ENCODE measurements around the gene MAMLD1.

MAMLD1 gene

DNA sequence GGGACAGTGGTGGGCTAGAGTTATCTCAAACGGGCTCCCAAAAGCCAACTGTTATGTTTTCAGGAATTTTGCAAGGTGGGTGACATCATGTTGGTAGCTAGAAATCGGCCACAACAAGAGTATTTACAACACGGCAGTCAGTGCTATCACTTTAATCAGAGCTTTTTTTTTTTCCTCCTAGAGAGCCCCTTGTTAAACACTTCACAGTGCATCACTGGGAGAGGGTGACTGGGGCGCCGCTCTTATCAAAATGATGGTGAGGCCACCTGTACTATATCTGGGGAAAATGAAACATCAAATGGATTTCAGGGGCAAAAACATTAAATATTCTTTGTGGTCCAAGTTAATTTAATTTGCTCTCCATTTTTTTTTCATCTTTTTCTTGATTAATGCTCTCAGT lies 44.9 kb downstream of the MAMLD1 start:
- DNase-seq (ENCODE audit: low spot score): no peak

- DNase-seq (ENCODE audit: low spot score): no peak
Measured at GRCh38 chrX:150408561-150408960, 45.4 kb downstream of the MAMLD1 start.

DNA sequence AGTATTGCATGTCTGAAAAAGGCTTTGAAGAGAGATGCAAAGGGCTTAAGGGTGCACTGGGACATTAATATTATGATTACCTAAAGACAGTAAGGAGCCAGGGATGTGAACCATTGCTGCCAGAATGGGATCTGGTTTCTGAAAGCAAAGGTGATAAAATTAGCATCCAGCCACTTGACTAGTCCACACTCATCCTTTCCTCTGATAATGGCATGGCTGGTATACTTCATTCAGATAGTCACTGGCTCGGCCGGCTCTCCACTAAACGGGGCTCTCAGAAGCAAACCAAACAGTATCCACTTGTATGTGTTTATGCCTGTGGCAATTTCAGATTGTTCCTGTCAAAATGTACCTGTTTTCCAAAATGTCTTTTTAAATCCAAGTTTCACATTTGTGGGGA lies 46.4 kb downstream of the MAMLD1 start:
- no peak for DNase-seq (ENCODE audit: low spot score)

GRCh38 chrX:150409964-150410363 lies 46.8 kb downstream of the MAMLD1 start:
- DNase-seq (ENCODE audit: low spot score): no peak

- DNase-seq (ENCODE audit: low spot score): peak; percentile 29
Measured at GRCh38 chrX:150410513-150410912, 47.4 kb downstream of the MAMLD1 start.

DNA sequence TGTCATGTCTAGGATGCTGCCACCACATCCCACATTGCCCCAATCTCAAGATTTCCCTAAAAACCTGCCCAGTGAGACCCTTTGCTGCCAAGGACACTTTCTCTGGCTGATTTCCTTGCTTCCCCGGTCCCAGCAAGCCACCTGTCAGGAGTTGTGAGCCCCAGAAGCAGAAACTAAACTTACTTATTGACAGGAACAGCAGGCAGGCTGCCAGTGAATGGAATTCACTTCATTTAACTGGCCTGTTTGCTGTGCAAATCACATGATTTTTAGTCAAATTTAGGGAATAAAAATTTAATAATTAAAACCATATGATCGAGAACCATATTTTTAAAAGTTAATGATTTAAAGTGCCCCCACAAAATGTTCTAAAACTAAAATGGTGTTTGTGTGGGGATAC lies 48.5 kb downstream of the MAMLD1 start:
- DNase-seq (ENCODE audit: low spot score): no peak

DNA sequence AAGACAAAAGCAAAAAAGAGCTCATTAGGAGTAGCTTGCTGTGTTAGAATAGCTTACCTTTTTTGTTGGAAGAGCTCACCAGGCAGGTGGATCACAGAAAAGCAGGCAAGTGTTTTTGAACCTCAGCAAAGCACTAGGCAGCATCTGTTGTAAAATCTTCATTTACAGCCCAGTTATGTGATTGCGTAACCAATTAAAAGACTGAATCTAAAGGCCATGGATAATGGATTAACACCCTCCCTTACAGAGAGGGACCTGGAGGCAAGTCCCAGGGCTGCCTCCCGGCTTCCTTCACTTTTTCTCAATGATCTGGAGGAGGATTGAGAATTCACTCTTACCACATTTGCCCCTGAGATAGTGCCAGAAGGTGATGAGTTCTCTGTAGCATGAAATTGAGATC lies 51.1 kb downstream of the MAMLD1 start:
- DNase-seq (ENCODE audit: low spot score): no peak

DNA sequence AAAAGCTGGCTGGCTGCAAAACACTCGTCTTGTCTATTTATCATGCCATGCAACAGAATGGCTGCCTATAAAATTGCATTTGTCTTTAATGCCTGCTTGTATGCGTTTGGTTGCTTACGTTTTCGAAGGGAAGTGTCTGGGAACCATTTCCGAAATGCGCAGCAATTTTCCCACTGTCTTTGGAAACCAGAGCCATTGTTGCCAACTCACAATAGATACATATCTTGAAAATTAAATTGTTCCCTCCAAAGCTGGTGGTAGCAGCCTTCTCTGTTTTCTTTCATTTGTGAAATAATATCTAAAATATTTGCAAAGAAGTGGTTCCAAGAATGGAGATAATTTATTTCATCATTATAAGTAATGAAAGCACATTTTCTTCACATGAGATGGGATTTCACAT lies 53.4 kb downstream of the MAMLD1 start:
- DNase-seq (ENCODE audit: low spot score): no peak

DNA sequence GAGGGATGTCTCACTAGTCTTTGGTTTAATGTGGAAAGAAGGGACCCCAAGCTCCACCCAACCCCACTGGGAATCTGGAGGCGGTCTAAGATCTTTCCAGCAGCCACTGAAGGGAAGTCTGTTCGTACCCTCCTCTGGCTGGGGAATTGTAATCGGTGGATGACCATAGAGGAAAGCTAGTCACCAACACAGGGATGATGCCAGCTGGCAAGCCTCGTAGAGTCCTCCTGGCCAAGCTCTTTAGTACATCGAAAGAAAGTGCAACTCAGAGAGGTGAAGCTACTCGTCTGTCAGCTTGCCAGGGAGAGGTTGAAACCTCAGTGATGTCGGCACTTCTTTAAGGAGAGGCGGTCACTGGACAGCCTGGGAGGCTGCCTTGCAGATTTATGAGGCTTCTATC lies 58.7 kb downstream of the MAMLD1 start:
- no peak for DNase-seq (ENCODE audit: low spot score)

DNA sequence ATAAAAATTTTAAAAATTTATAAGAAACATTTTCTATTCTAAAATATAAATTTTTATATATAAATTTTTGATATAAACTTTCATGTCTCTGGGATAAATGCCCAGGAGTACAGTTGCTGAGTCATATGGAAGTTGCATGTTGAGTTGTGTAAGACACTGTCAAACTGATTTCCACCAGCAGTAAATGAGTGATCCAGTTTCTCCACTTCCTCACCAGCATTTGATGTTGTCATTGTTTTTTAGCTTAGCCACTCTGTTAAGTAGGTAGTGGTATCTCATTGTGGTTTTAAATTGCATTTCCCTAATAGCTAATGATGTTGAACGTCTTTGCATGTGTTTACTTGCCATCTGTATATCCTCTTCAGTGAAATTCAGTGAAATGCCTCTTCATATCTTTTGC lies 66.5 kb downstream of the MAMLD1 start:
- DNase-seq (ENCODE audit: low spot score): no peak

DNA sequence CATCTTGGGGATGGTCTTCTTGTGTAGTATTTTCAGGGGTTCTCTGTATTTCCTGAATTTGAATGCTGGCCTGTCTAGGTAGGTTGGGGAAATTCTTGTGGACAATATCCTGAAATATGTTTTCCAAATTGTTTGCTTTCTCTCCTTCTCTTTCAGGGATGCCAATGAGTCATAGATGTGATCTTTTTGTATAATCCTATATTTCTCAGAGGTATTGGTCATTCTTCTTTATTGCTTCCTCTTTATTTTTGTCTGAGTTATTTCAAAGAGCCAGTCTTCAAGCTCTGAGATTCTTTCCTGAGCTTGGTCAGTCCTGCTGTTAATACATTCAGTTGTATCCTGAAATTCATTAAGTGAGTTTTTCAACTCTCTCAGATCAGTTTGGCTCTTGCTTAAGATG lies 73.1 kb downstream of the MAMLD1 start:
- no peak for DNase-seq (ENCODE audit: low spot score)

GRCh38 chrX:150438165-150438564 lies 75.0 kb downstream of the MAMLD1 start:
- DNase-seq (ENCODE audit: low spot score): no peak

- no peak for DNase-seq (ENCODE audit: low spot score)
Measured at GRCh38 chrX:150446151-150446550, 83.0 kb downstream of the MAMLD1 start.

DNA sequence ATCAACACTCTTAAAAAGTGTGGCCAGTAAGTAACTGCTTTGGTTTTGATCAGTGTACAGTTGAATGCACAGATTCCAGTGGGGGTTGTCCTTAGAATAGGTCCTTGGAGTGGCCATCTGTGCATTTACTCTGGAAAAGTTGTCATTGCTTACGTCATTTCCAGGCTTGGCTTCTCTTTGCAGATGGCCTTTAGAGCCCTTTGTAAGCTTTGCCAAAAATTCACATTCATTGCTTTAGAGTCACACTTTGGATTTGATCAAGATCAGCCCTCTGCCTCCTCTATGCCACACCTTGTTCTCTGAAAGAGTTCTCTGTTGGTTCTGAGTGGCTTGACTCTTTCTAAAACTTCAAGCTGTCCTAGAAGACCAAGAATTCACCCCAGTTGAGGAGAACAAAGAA lies 83.9 kb downstream of the MAMLD1 start:
- no peak for DNase-seq (ENCODE audit: low spot score)

- DNase-seq (ENCODE audit: low spot score): no peak
Measured at GRCh38 chrX:150449313-150449712, 86.2 kb downstream of the MAMLD1 start.

DNA sequence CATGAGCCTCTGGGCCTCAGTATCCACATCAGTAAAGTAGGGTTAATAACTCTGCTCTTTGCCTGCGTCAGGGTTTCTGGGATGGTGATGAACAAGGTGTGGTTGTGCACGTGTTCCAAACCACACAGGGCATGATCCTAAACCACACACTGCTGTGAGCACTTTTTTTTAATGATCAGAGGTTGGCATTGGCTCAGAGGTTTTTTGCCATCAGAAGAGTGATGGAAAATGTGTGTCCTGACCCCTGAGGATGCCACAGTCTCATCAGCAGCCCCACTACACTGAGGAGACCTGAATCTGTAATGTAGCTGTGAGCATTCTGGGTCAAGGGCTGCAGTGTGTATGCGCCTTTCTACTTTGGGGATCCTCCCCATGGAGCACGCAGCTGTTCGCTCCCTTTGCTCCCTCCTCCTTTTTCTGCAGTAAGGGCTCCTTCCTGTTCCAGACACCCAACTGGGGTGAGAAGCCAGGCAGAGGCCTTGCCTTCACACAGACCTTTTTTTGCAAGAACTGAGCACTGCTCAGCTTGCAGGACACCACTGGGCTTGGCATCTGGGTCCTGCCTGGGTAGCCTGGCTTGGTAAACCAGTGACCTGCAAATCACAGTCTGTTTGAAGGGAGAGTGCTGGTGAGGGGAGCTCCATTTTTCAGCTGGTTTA lies 87.5 kb downstream of the MAMLD1 start:
- no peak for DNase-seq (ENCODE audit: low spot score)

DNA sequence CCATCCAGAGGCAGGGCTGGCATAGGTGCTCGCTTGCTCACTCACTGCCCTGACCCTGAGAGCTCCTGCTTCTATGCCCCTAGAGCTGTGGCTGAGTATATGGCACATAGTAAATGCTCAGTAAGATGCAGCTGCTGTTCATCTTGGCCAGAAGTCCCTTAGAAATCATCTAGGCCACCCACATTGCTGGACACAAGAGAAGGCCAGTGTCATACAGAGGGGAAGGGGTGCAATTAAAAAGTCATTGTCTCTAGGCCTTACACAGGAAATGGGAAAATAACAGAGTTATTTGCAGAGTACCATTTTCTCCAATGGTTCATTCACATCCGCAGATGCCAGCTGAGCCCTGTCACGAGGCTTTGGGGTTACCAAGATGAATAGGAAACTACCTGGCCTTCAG lies 88.8 kb downstream of the MAMLD1 start:
- no peak for DNase-seq (ENCODE audit: low spot score)

GRCh38 chrX:150454083-150454482 lies 91.0 kb downstream of the MAMLD1 start:
- DNase-seq (ENCODE audit: low spot score): no peak

- DNase-seq (ENCODE audit: low spot score): no peak
Measured at GRCh38 chrX:150454508-150455214, 91.5 kb downstream of the MAMLD1 start.

- DNase-seq (ENCODE audit: low spot score): no peak
Measured at GRCh38 chrX:150455215-150455608, 92.1 kb downstream of the MAMLD1 start.

DNA sequence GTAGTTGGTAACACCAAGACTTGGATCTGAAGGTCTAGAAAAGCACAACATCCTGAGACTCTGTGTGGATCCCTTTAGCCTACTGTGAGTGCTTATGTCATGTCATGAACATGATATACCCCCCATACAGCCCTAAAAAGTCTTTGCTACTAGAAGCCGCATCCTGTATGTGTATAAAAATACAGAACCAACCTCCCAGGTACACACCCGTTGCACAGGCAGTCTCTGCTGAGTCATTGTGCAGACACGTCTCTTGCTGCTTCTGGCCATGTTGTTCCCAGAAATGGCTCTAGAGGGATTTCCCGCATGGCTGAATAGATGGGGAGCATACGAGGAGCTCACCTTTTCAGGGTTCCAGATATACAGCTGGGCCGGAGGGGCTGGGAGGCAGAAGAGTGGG lies 93.3 kb downstream of the MAMLD1 start:
- no peak for DNase-seq (ENCODE audit: low spot score)

DNA sequence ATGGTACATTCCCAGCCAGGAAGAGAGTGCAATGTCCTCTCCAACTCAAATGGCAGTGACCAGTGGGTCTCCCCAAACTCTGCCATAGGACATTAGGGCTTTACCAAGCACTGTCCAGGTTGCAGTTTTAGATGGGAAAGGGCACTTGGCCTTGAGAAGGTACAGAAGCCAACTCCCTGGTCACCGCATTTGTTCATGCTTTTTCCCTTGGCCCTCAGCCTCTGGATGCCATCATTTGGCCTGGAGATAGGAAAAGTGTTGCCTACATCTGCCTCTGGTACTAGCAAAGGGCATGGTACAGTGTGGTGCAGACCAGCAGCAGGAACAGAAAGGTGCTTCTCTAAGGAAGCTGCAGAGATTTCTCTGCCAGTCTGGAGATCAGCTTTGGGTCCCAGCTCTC lies 93.8 kb downstream of the MAMLD1 start:
- no peak for DNase-seq (ENCODE audit: low spot score)

- no peak for DNase-seq (ENCODE audit: low spot score)
Measured at GRCh38 chrX:150459196-150459595, 96.1 kb downstream of the MAMLD1 start.

GRCh38 chrX:150460063-150460462 lies 96.9 kb downstream of the MAMLD1 start:
- DNase-seq (ENCODE audit: low spot score): no peak
